ENCODE measurements around the gene ABCA10.

DNA sequence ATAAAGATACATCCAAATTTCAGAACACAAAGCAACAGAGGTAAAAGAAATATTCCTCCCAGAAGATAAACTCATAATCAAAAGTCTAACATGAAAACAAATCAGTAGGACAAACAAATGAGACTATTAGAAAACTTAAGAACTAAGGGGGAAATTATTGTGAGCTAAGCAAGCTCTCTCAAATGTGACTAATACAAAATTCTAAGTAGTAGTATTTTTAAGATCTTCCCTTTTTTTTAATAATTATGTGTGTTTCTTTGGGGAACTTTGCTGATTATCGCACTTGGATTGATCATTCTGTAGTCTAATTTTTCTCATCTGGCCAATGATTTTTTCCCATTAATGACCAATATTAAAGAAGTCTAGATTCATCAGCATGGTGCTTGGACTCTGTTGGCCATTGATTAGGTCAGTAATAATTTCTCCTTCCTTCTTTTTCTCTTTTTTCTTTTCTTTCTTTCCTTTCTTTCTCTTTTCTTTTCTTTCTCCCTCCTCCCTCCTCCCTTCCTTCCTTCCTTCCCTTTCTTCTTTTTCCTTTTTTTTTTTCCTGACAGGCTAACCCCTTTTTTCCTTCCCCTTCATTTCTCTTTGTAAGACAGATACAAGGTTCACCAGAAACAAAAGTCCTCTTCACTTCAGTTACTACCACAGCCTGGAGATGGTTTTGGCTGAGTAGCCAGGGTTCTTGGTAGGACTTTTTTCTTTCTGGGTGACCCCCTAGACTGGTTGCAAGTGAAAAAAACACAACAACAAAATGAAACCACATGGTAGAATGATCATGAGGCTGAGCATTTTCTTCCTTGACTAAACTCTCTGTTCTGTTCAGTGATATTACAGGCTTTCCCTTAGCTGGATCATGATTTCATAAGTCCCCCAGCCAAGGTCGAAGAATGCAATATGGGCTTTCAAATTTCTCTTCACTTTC is 84.0 kb downstream of the ABCA10 start:
- TF ChIP-seq, protein P1, sequence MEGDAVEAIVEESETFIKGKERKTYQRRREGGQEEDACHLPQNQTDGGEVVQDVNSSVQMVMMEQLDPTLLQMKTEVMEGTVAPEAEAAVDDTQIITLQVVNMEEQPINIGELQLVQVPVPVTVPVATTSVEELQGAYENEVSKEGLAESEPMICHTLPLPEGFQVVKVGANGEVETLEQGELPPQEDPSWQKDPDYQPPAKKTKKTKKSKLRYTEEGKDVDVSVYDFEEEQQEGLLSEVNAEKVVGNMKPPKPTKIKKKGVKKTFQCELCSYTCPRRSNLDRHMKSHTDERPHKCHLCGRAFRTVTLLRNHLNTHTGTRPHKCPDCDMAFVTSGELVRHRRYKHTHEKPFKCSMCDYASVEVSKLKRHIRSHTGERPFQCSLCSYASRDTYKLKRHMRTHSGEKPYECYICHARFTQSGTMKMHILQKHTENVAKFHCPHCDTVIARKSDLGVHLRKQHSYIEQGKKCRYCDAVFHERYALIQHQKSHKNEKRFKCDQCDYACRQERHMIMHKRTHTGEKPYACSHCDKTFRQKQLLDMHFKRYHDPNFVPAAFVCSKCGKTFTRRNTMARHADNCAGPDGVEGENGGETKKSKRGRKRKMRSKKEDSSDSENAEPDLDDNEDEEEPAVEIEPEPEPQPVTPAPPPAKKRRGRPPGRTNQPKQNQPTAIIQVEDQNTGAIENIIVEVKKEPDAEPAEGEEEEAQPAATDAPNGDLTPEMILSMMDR (IDR thresholded peaks at IDR 0.05): no peak
- TF ChIP-seq POLR2A (IDR thresholded peaks at IDR 0.05): no peak

Measured in esophagus squamous epithelium (tissue), 4 donors.